GM15510 (cell line): ENCODE data around the gene CEBPE.
A peak's percentile ranks its signal among the peaks of the same experiment; 100 is the strongest.

Experiments used
- POLR2A ChIP-seq: IDR thresholded peaks from 3 replicates; pipeline ENCODE4 v1.6.1; 2011; ENCODE audit warnings: borderline replicate concordance; ENCODE audit not compliant: insufficient read length; ENCODE audit errors: extremely low read depth

Gene CEBPE

GRCh38 chr14:23103581-23103980 lies 15.5 kb downstream of the CEBPE start:
- no peak for TF ChIP-seq POLR2A

DNA sequence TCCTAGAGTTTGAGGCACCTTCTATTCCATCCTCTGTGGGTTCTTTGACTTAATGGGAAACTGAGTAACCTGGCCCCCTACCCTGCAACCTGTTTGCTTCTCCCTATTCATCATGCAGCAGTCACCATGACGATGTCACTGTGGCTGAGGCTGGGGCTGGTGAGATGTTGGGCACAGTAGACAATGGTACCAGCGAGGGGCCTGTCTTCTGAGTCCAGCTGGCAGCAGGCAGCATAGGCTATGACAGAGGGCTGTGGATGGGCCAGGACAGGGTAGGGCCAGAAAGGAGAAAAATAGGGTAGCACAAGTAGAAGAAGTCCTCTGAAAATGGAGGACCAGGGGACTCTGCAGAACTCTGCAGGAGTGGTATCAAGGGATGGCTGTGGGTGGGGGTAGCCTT lies 16.3 kb downstream of the CEBPE start:
- no peak for TF ChIP-seq POLR2A

- TF ChIP-seq POLR2A, result no peak
These were observed 16.9 kb downstream of the CEBPE start for GRCh38 chr14:23101986-23102625.

DNA sequence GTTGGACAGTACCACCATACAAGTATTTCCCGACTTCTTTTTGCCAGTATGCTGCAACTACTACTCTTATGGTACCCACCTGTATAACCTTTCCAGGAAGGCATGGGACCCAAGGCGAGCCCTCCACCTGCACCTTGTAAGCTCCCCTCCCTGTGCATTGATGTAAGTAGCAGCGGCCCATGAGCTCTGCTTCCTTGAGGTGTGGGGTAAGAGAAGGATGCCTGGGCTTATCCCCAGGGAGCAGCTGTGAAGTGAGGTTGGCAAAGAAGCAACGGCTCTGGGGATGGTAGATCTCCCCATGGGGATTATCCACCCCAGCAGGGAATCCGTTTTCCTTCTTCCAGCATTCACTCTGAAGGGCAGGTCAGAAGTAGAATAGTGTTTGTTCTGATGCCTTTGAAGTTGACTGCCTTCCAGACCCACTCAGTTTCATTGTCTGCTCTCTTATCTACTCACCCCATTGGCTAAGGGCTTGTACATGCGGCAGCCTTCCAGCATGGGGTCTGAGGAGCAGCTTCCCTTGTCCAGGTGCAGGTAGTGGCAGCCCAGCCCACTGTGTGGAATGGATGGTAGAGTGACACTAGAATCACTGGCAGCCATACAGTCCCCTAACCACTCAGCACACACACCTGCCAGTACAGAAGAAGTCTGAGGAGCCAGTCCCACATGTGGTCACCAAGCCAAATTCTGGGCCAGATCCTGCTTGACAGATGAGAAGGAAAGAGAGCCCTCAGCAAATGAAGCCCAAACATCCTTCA lies 17.7 kb downstream of the CEBPE start:
- no peak for TF ChIP-seq POLR2A

DNA sequence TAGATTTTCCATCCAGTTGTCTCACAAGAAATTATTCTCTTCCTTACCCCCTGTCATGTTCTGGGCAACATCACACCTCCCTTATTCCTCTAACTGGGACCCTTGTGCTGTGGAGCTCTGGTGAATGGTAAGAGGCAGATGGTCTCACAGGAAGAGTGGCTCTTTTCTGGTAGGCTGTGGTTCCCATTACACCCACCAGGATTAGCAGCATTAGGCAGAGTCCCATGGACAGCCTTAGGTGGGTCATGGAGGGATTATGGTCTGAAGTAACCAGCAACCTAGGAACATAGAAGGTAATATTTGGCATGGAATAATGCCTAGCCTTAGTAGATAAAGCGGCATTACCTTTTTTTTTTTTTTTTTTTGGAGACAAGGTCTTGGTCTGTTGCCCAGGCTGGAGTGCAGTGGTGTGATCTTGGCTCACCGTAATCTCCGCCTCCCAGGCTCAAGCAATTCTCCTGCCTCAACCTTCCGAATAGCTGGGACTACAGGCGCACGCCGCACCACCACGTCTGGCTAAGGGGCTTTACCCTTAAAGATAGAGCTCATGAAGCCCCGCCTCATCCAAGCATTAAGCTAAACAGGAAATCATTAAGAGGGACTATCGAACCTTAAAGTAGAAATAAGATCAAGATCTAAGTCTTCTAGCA lies 19.7 kb downstream of the CEBPE start:
- no peak for TF ChIP-seq POLR2A

DNA sequence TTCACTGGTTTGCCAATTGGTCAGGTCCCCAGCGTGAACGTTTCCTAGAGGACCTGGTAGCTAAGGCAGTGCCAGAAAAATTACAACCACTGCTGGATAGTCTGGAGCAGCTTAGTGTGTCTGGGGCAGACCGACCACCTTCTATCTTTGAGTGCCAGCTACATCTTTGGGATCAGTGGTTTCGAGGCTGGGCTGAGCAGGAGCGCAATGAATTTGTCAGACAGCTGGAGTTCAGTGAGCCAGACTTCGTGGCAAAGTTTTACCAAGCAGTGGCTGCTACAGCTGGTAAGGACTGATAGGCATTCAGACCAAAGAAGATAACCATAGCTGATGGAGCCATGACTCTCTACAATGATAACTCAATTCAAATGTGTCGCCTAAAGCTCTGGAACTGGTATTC lies 21.3 kb downstream of the CEBPE start:
- TF ChIP-seq POLR2A, result no peak

DNA sequence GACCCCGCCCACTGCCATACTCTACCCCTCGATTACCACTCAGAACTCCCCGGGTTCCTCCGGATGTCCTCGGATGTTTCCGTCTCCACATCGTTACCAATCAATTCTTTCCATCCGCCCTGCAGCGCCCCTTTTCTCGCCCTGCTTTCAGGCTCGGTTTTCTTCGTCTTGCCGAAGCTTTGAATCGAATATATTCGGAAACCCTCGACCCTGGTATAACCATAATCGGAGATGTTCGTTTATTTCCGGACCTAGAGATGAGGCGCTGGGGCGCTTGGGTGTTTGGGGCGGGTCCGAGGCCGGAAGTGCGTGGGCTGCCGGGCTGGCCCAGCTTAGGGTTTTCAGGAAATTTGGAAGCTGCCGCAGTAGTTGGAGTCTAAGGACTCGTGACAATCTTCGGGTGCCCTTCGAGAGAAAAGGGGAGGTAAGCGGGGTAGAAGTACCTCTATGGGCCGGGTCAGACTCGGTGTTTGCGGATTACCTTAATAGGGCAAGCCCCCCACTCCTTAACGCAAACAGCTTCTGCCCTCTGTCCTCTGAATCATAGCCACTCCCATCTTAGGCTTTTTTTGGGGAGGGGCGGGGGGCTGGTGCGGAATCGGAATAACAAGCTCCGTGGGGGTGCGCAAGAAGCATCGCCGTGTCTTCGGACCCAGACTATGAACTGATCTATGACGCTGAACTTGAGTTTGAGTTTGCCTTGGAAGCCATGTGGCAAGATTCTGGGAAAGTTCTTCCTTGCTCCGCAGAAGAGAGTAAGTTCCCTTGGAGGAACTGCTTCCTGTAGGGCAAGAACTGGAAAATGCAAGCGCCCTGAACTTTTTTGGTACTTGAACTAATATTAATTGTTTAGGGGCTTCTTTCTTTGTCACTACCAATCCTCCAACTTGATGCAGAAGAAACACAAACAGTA lies 23.6 kb downstream of the CEBPE start, which contains the start of gene C14orf119:
TSS of gene C14orf119 (plus strand) at position 310 of the 913 bp plus-strand sequence. CDS start 2,154 bp downstream, outside the sequence.
- TF ChIP-seq POLR2A, result peak; percentile 56

DNA sequence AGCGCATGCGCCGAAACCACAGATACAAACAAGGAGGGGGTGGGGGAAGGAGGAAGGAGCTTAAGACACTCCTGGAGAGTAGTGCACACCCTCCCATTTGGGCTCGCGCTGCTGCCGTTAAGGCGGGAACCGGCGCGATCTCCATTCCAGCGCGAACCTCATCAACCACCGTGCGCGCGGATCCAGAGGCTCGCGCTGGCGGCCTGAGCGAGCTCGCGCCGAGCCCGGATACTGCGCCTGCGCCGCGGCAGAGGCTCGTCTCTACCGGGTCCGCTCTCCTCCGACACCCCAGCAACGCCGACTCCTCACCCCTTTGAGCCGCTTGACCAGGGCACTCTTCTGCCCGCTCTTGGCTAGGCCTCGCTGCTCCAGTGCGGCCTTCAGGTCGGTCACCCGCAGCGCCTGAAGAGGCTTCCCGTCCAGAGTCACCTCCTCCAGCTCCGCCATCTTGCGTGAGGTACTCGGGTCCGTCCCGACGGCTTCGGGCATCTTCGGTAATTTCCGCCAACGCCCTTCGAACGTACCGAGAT lies 24.3 kb downstream of the CEBPE start, which contains the start of gene ACIN1:
TSS of gene ACIN1 (minus strand) at position 471 of the 530 bp plus-strand sequence. CDS start at position 447, 24 bp downstream.
- peak; percentile 79 for TF ChIP-seq POLR2A

DNA sequence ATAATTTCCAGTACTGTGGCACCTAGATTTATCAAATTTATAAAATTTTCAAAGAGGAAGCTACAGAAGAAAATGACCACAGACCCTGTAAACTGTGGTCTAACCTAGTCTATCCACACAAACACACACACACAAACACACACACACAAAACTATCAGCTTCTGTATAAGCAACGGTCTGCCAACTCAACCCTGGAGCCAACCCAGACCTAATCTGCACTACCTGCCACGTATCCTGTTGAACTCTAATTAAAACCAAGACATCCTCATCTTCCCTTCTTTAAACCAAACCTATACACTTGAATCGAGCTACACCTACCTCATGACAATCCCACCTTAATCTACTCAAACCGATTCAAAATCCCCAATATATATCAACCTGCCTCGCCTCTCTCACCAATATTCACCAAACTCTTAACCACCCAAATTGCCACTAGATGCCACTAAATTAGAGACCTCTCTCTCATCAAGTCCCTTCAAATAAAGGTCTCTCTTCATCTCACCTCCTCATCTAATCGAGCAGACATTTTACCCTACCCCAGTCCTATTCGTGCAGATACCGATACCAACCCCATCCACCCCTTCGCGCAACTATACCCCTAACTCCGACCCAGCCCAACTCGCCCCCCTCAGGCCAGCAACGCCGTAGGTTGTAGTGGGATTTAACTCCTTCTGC lies 24.9 kb downstream of the CEBPE start:
- no peak for TF ChIP-seq POLR2A

GRCh38 chr14:23093526-23093925 lies 25.5 kb downstream of the CEBPE start:
- no peak for TF ChIP-seq POLR2A

DNA sequence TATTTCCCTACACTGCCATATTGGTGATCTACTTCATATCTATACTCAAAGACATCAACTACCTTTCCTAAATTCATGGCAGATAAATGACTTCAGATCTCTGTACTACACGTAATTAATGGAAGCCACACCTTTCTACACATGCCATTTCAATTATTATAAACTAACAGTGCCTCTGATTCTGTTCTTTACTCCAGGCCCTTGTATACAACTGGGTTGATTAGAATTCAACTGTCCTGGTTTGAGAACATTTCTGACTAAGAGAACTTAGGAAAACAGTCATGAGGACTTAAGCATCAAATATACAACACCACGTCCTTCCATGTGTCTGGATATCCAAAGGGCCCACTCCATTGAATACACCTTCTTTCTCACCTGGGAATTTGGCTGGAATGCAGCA lies 26.0 kb downstream of the CEBPE start:
- no peak for TF ChIP-seq POLR2A

GRCh38 chr14:23091294-23092225 lies 27.5 kb downstream of the CEBPE start:
- TF ChIP-seq POLR2A, result no peak

DNA sequence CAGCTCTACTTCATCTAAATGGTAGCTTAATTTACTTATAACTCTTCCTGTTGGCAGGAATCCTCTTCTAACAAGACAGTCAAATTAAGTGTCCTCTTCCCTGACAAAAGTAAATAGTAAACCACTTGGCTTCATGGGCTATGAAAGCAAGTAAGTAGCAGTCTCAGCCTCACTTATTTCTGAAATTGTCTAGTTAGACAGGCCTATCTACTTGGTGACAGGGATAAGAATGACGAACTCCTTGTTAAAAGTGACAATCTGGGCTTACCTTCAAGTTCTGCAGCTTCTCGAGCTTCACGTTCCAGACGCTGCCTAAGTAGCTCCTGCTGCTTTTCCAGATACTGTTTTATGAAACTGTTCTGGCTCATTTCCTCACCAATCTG lies 28.8 kb downstream of the CEBPE start:
- TF ChIP-seq POLR2A, result no peak
